HL-60 (cell line): Measurements from ENCODE around the gene PARN.

Experiments used
- GABPA ChIP-seq: IDR thresholded peaks from 2 replicates; pipeline ENCODE4 v1.6.1; 2012; ENCODE audit warnings: low read depth
- POLR2AphosphoS5 ChIP-seq: IDR thresholded peaks from 2 replicates; pipeline ENCODE4 v1.6.1; 2012; ENCODE audit warnings: low read depth
- TF ChIP-seq, protein P1 (sequence below): IDR thresholded peaks from one replicate; pipeline ENCODE4 v1.5.1; 2011; ENCODE audit warnings: low read length, control low read depth, inconsistent platforms; ENCODE audit not compliant: insufficient read depth

DNA sequence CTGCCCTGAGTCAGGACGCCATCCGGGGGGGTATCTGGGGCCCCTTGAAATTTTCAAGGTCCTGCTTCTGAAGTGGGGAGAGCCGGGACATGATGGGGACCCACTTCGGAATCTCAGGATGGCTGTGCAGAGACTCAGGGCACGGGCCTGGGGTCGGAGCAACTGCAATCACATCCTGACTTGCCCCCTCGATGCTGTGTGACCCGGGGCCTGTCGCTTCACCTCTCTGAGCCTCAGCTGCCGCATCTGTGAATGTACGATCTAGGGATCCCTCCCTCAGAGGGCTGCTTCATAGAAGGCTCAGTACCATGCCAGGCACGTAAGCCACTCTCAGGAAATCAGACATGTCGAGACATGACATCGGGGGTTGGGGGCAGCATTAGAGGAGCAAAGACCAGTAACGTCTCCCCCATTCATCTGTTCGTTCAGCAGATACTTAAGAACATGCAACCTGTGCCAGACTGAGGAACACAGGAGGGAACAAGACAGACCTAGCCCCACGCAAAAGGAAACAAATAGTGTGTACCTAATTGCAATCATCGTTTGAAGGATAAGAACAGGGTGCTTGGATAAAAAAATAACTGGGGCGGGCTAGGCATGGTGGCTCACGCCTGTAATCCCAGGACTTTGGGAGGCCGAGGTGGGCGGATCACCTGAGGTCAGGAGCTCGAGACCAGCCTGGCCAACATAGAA is 229.6 kb downstream of the PARN start:
- TF ChIP-seq, protein P1, sequence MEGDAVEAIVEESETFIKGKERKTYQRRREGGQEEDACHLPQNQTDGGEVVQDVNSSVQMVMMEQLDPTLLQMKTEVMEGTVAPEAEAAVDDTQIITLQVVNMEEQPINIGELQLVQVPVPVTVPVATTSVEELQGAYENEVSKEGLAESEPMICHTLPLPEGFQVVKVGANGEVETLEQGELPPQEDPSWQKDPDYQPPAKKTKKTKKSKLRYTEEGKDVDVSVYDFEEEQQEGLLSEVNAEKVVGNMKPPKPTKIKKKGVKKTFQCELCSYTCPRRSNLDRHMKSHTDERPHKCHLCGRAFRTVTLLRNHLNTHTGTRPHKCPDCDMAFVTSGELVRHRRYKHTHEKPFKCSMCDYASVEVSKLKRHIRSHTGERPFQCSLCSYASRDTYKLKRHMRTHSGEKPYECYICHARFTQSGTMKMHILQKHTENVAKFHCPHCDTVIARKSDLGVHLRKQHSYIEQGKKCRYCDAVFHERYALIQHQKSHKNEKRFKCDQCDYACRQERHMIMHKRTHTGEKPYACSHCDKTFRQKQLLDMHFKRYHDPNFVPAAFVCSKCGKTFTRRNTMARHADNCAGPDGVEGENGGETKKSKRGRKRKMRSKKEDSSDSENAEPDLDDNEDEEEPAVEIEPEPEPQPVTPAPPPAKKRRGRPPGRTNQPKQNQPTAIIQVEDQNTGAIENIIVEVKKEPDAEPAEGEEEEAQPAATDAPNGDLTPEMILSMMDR = no peak
- no peak for TF ChIP-seq POLR2AphosphoS5
- no peak for TF ChIP-seq GABPA
